OCI-LY1 (cell line): Measurements from ENCODE around the gene AADAT.

Source experiments
- EZH2 ChIP-seq: fragments of 200-600 bp; sonication (generic), shearing (Covaris generic); IDR thresholded peaks from 2 replicates; pipeline ENCODE4 v1.8.0; 2017; ENCODE audit warnings: borderline replicate concordance, mixed run types, mild to moderate bottlenecking, antibody characterized with exemption, low read length, moderate library complexity, mixed read lengths
- TF ChIP-seq, protein P1 (sequence below): fragments of 200-600 bp; sonication (generic), shearing (Covaris generic); IDR thresholded peaks from 2 replicates; pipeline ENCODE4 v1.5.1; 2017; ENCODE audit warnings: mild to moderate bottlenecking, antibody characterized with exemption, low read length, moderate library complexity, mixed read lengths

- no peak for TF ChIP-seq EZH2
- TF ChIP-seq, protein P1, sequence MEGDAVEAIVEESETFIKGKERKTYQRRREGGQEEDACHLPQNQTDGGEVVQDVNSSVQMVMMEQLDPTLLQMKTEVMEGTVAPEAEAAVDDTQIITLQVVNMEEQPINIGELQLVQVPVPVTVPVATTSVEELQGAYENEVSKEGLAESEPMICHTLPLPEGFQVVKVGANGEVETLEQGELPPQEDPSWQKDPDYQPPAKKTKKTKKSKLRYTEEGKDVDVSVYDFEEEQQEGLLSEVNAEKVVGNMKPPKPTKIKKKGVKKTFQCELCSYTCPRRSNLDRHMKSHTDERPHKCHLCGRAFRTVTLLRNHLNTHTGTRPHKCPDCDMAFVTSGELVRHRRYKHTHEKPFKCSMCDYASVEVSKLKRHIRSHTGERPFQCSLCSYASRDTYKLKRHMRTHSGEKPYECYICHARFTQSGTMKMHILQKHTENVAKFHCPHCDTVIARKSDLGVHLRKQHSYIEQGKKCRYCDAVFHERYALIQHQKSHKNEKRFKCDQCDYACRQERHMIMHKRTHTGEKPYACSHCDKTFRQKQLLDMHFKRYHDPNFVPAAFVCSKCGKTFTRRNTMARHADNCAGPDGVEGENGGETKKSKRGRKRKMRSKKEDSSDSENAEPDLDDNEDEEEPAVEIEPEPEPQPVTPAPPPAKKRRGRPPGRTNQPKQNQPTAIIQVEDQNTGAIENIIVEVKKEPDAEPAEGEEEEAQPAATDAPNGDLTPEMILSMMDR = no peak
Measured at GRCh38 chr4:170128219-170128804, 38.6 kb upstream of the AADAT start.
